GM10266 (cell line): ENCODE results near the gene TGFB2.

Experiments
- DNase-seq: peaks from one replicate; pipeline ENCODE4 v3.0.0; 2012; ENCODE audit errors: extremely low spot score
- TF ChIP-seq, protein P1 (sequence below): IDR thresholded peaks from 2 replicates; pipeline ENCODE4 v1.5.1; 2012; ENCODE audit warnings: mild to moderate bottlenecking, low read depth; ENCODE audit not compliant: control insufficient read depth, insufficient read depth; ENCODE audit errors: missing control alignments

TGFB2 gene

GRCh38 chr1:218369688-218370511 is 24.8 kb downstream of the TGFB2 start:
- TF ChIP-seq, protein P1, sequence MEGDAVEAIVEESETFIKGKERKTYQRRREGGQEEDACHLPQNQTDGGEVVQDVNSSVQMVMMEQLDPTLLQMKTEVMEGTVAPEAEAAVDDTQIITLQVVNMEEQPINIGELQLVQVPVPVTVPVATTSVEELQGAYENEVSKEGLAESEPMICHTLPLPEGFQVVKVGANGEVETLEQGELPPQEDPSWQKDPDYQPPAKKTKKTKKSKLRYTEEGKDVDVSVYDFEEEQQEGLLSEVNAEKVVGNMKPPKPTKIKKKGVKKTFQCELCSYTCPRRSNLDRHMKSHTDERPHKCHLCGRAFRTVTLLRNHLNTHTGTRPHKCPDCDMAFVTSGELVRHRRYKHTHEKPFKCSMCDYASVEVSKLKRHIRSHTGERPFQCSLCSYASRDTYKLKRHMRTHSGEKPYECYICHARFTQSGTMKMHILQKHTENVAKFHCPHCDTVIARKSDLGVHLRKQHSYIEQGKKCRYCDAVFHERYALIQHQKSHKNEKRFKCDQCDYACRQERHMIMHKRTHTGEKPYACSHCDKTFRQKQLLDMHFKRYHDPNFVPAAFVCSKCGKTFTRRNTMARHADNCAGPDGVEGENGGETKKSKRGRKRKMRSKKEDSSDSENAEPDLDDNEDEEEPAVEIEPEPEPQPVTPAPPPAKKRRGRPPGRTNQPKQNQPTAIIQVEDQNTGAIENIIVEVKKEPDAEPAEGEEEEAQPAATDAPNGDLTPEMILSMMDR = no peak
- DNase-seq = no peak

GRCh38 chr1:218371927-218372672 is 27.0 kb downstream of the TGFB2 start:
- DNase-seq = no peak
- TF ChIP-seq, protein P1 = no peak

DNA sequence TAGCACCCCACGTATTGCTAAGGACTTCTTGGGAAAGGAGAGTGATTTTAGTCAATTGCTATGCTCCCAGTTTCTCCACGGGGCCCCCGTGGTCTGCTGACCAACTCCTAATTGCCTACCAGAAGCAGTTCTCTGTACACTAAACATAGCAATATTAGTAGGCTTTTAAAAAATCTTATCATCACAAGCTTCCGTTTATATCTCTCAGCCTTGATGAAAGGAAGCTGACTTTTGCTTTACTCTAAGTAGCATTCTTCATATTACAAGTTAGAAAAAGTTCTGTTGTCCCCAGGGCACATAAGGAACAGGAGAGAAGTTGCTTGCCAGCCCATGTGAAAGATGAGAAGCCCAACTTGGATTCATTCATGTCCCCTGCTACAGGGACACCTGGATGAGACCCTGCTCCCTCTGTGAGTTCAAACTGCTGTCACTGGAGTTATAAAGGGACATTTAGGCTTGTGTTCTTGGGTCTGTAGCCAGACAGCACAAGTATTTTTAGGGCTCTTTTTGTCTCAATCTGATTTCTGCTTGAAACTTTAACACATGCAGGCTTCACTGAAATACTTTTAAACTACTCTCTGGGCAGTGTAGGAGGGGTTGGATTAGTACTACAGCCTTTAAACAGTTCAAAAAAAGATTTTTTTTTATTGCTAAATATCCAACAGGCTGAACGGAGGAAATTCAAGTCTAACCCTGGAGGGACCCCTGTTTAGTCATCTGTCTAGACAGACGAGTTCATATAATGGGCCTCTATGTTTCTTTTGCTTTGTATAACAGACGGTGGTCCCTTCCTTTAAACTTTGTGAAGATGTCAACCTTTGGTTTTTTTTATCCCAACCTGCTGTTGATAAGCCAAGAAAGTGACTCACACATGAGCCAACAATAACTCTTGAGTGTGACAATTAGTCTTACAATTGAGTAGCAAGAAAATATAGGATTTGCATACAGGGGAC is 29.5 kb downstream of the TGFB2 start:
- TF ChIP-seq, protein P1 = no peak
- no peak for DNase-seq

DNA sequence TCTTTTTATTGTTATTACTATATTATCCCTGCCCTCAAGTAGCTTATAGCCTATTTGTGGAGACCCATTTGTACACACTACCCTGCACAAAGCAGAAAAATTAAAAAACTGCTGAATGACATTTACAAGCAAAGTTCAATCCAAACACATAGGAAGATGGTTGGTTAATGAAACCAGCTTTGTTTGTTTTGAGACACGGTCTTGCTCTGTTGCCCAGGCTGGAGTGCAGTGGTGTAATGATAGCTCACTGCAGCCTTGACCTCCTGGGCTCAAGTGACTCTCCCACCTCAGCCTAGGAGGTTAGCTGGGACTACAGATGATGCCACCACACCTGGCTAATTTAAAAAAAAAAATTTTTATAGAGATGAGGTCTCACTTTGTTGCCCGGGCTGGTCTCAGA is 31.6 kb downstream of the TGFB2 start:
- TF ChIP-seq, protein P1 = no peak
- no peak for DNase-seq

DNA sequence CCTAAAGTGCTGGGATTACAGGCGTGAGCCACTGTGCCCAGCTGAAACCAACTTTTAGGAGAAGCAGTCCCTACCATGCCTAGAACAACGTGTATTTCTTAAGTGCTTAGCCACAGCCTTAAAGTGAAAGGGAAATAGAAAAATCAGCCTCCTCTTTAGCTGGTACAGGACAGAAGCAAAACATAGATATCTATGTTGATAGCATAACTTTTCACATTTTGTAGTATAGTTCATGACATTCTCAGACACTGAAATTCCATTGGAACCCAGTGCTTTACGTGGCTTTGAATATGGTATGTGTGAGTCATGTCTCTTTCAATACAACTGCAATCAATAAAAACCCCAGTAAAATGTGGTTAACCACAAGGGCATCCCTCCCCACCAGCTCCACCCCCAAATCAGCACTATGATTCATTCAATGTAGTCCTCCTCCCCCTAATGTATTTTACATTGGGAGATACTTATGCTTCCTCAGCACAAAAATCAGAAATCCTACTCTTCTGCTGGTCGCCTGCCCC is 32.1 kb downstream of the TGFB2 start:
- DNase-seq = no peak
- TF ChIP-seq, protein P1 = no peak

DNA sequence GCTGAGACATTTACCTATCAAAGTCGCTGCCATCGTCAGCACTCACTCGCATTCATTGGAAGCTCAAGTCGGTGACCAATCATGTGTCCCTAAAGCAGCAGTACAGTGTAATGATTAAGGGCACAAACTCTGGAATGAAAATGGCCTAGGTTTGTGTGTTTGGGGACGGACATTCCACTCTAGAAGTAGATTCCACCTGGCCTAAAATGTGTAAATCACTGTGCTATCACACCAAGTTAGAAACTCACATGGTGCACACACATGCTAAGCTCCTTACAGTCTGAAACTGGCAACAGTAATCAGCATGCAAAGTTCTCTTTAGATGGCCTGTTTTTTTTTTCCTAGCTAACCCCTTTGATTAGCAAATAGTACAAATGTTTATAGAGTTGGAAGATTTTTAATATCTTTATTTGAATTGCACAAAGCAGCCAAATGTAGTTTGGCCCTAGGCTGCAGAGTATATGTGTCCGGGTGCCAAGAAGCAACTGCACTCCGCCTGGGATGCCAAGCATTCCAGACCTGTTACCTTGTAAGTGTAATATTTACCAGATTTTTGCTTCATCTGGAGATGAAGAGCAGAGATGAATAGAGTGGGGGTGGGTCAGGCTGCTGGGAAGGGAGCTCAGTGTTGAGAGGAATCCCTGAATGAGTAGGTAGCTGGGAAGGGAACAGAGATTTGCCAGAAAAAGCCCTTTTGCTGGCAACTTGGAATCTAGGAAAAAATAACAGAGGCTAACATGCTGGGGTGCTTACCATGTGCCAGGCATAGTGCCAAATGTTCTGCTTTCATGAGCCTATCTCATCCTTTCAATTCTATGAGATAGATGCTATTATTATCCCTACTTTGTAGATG is 35.2 kb downstream of the TGFB2 start:
- DNase-seq = no peak
- TF ChIP-seq, protein P1 = no peak
